Common myeloid progenitor, CD34-positive (primary cell): Measurements from ENCODE around the gene ST8SIA4.

Experiments
- CTCF ChIA-PET: fragments of 350-600 bp; sonication (Branson Sonifier 250); formaldehyde crosslinking; loops from one replicate; lab custom pipeline; 2021; ENCODE audit warnings: antibody characterized with exemption; lab: Charles Lee
- POLR2A ChIA-PET: fragments of 350-600 bp; sonication (Branson Sonifier 250); formaldehyde crosslinking; loops from one replicate; lab custom pipeline; 2021; ENCODE audit warnings: antibody characterized with exemption; lab: Charles Lee
- DNase-seq, 3 donors: peaks; one replicate each; pipeline versions ENCODE4 v3.0.0 to v3.0.0-alpha.2; 2013
- H3K27ac ChIP-seq, 2 experiments: 1 replicate in 1 of 2; 2 replicates in 1 of 2; pipeline ENCODE4 v1.7.0; 2013; ENCODE audit warnings: inconsistent platforms in 2 of 2, low read length in 2 of 2, mild to moderate bottlenecking in 2 of 2, low read depth in 1 of 2, moderate library complexity in 1 of 2; ENCODE audit not compliant: severe bottlenecking in 2 of 2, insufficient read depth in 1 of 2, poor library complexity in 1 of 2
- H3K27me3 ChIP-seq, 5 experiments: replicated peaks in 2 of 5; 1 replicate in 3 of 5; 2 replicates in 2 of 5; pipeline versions ENCODE4 v1.6.1 to v1.7.0; 2013; ENCODE audit warnings: low read length in 4 of 5, mild to moderate bottlenecking in 2 of 5, moderate library complexity in 2 of 5, inconsistent platforms in 1 of 5; ENCODE audit not compliant: insufficient read depth in 5 of 5, control insufficient read depth in 4 of 5
- H3K36me3 ChIP-seq, 4 experiments: 1 replicate in 2 of 4; 2 replicates in 2 of 4; pipeline versions ENCODE4 v1.6.1 to v1.7.0; 2013; ENCODE audit warnings: low read length in 3 of 4, control low read depth in 1 of 4, mild to moderate bottlenecking in 1 of 4; ENCODE audit not compliant: control insufficient read depth in 4 of 4, insufficient read depth in 4 of 4
- H3K4me1 ChIP-seq, 4 experiments: 1 replicate in 3 of 4; 2 replicates in 1 of 4; pipeline versions ENCODE4 v1.6.1 to v1.7.1; 2013; ENCODE audit warnings: low read length in 3 of 4, mild to moderate bottlenecking in 3 of 4, control low read depth in 1 of 4, inconsistent platforms in 1 of 4, moderate library complexity in 1 of 4; ENCODE audit not compliant: control insufficient read depth in 4 of 4, insufficient read depth in 4 of 4; ENCODE audit errors: control extremely low read depth in 1 of 4
- H3K4me3 ChIP-seq, 7 experiments: 1 replicate in 4 of 7; 2 replicates in 3 of 7; pipeline versions ENCODE4 v1.5.1 to v1.7.0; 2013; ENCODE audit warnings: mild to moderate bottlenecking in 7 of 7, low read length in 6 of 7, moderate library complexity in 6 of 7, inconsistent platforms in 2 of 7, low read depth in 2 of 7, control low read depth in 1 of 7; ENCODE audit not compliant: insufficient read depth in 4 of 7, control insufficient read depth in 1 of 7; ENCODE audit errors: extremely low read depth in 1 of 7
- H3K9me3 ChIP-seq, 5 experiments: 1 replicate in 4 of 5; 2 replicates in 1 of 5; pipeline versions ENCODE4 v1.6.1 to v1.7.1; 2013; ENCODE audit warnings: low read length in 4 of 5, mild to moderate bottlenecking in 2 of 5, inconsistent platforms in 1 of 5, low read depth in 1 of 5, moderate library complexity in 1 of 5; ENCODE audit not compliant: control insufficient read depth in 4 of 5, insufficient read depth in 2 of 5; ENCODE audit errors: control extremely low read depth in 1 of 5
- WGBS: methylation state at CpG from one replicate; pipeline ENCODE4 v1.1.5; 2013; ENCODE audit not compliant: insufficient coverage; 5-methylcytosine and 5-hydroxymethylcytosine counted together

Gene ST8SIA4

GRCh38 chr5:100799166-100799565 is 103.9 kb downstream of the ST8SIA4 start:
- Histone ChIP-seq H3K27me3 (no peaks in the 10 kb centered on the region), H3K9me3 (peaks cover 1 to 15% (median 9%) of the 10 kb centered on the region in 5 experiments), H3K4me1 (no peaks in the 10 kb centered on the region), H3K4me3 (no peak overlapping the region), H3K27ac (no peak overlapping the region), H3K36me3 (no peaks in the 10 kb centered on the region)
- no peak for DNase-seq
- 100% methylated on average over 2 of the region's 2 CpGs for WGBS
- ChIA-PET POLR2A (no interaction called here), CTCF (no interaction called here)

GRCh38 chr5:100797861-100798260 is 105.2 kb downstream of the ST8SIA4 start:
- ChIA-PET CTCF (no interaction called here), POLR2A (no interaction called here)
- H3K9me3 ChIP-seq, result peaks cover 1 to 21% (median 17%) of the 10 kb centered on the region in 5 experiments
- no peak overlapping the region for H3K4me3 ChIP-seq
- no peaks in the 10 kb centered on the region for H3K27me3 ChIP-seq
- H3K36me3 ChIP-seq, result no peaks in the 10 kb centered on the region
- no peak for DNase-seq
- no peaks in the 10 kb centered on the region for H3K4me1 ChIP-seq
- H3K27ac ChIP-seq, result no peak overlapping the region
- WGBS, result 100% methylated on average over 1 of the region's 2 CpGs

- Histone ChIP-seq H3K27ac (no peak overlapping the region), H3K9me3 (peaks cover 1 to 17% (median 16%) of the 10 kb centered on the region in 5 experiments), H3K4me1 (no peaks in the 10 kb centered on the region), H3K27me3 (no peaks in the 10 kb centered on the region), H3K4me3 (no peak overlapping the region), H3K36me3 (no peaks in the 10 kb centered on the region)
- ChIA-PET POLR2A (no interaction called here), CTCF (no interaction called here)
- no peak for DNase-seq
- 100% methylated on average over 2 of the region's 3 CpGs for WGBS
Observed at GRCh38 chr5:100796851-100797250, 106.2 kb downstream of the ST8SIA4 start.

GRCh38 chr5:100794844-100795243 is 108.2 kb downstream of the ST8SIA4 start:
- DNase-seq, result no peak
- Histone ChIP-seq H3K27ac (no peak overlapping the region), H3K36me3 (no peaks in the 10 kb centered on the region), H3K27me3 (no peaks in the 10 kb centered on the region), H3K4me3 (no peak overlapping the region), H3K9me3 (peaks cover 1 to 17% (median 16%) of the 10 kb centered on the region in 5 experiments), H3K4me1 (peaks cover 0 to under 1% (median 0%) of the 10 kb centered on the region in 4 experiments)
- WGBS, result 96% methylated on average over 3 of the region's 4 CpGs
- ChIA-PET CTCF (no interaction called here), POLR2A (no interaction called here)

GRCh38 chr5:100794218-100794617 is 108.9 kb downstream of the ST8SIA4 start:
- no peaks in the 10 kb centered on the region for H3K27me3 ChIP-seq
- ChIA-PET CTCF (no interaction called here), POLR2A (no interaction called here)
- peak in 2 of 3 donors; percentile 21 to 29 for DNase-seq
- no peaks in the 10 kb centered on the region for H3K36me3 ChIP-seq
- WGBS, result 93% methylated on average over 3 of the region's 3 CpGs
- no peak overlapping the region for H3K4me3 ChIP-seq
- peaks cover 0 to 3% (median 0%) of the 10 kb centered on the region in 4 experiments for H3K4me1 ChIP-seq
- no peak overlapping the region for H3K27ac ChIP-seq
- peaks cover 1 to 17% (median 16%) of the 10 kb centered on the region in 5 experiments for H3K9me3 ChIP-seq

- ChIA-PET POLR2A (no interaction called here), CTCF (interaction anchor here (0.5 kb wide), 1 partner anchor 19 kb away, joined by 3 read pairs; no protein-coding TSS in a partner anchor)
- WGBS, result 94% methylated on average over 2 of the region's 3 CpGs
- H3K36me3 ChIP-seq, result no peaks in the 10 kb centered on the region
- no peak overlapping the region for H3K4me3 ChIP-seq
- no peaks in the 10 kb centered on the region for H3K27me3 ChIP-seq
- no peak overlapping the region for H3K27ac ChIP-seq
- DNase-seq, result no peak
- H3K4me1 ChIP-seq, result peaks cover 0 to 3% (median 0%) of the 10 kb centered on the region in 4 experiments
- peaks cover 1 to 17% (median 16%) of the 10 kb centered on the region in 5 experiments for H3K9me3 ChIP-seq
Observed at GRCh38 chr5:100792781-100793180, 110.3 kb downstream of the ST8SIA4 start.

- ChIA-PET CTCF (interaction anchor here (1.2 to 2.6 kb wide), 2 partner anchors 12 to 109 kb away, joined by 3 to 10 read pairs; no protein-coding TSS in a partner anchor), POLR2A (no interaction called here)
- WGBS, result 100% methylated on average over 1 of the region's 2 CpGs
Observed at GRCh38 chr5:100791391-100791790, 111.7 kb downstream of the ST8SIA4 start.

More at GRCh38 chr5:100791391-100791790, 111.7 kb downstream of the ST8SIA4 start:
- no peak overlapping the region for H3K4me3 ChIP-seq
- H3K4me1 ChIP-seq, result peaks cover 0 to 3% (median 0%) of the 10 kb centered on the region in 4 experiments
- H3K9me3 ChIP-seq, result peaks cover 0 to 17% (median 16%) of the 10 kb centered on the region in 5 experiments
- no peaks in the 10 kb centered on the region for H3K27me3 ChIP-seq
- no peaks in the 10 kb centered on the region for H3K36me3 ChIP-seq
- DNase-seq, result no peak
- no peak overlapping the region for H3K27ac ChIP-seq
